GM12875 (cell line): ENCODE measurements around the gene PDGFD.

Experiments used
- H3K4me3 ChIP-seq: one replicate; pipeline ENCODE4 v1.5.1; 2011; ENCODE audit warnings: low read depth, low read length, control low read depth
- TF ChIP-seq, protein P1 (sequence below): IDR thresholded peaks from 2 replicates; pipeline ENCODE4 v1.5.1; 2011; ENCODE audit warnings: low read depth, mild to moderate bottlenecking, control low read depth, inconsistent platforms, low read length, moderate library complexity, borderline replicate concordance; ENCODE audit not compliant: insufficient read depth

The PDGFD gene

DNA sequence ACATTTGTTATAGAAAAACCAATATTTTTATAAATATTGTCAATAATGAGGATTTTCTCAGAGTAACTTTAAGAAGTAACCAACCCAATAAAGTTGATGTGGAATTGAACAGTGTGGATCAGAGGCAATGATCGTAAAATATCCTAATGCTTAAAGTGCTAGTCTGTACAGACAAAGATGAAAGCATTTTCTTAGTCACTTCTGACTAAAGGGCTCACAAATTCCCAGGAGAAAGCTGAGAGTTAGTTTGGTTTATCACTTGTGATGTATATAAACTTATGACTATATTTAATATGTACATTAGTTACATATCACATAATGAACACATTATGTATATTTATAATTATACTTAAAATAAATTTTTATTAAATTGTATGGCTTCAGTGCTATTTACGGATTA lies 152.9 kb downstream of the PDGFD start:
- TF ChIP-seq, protein P1, sequence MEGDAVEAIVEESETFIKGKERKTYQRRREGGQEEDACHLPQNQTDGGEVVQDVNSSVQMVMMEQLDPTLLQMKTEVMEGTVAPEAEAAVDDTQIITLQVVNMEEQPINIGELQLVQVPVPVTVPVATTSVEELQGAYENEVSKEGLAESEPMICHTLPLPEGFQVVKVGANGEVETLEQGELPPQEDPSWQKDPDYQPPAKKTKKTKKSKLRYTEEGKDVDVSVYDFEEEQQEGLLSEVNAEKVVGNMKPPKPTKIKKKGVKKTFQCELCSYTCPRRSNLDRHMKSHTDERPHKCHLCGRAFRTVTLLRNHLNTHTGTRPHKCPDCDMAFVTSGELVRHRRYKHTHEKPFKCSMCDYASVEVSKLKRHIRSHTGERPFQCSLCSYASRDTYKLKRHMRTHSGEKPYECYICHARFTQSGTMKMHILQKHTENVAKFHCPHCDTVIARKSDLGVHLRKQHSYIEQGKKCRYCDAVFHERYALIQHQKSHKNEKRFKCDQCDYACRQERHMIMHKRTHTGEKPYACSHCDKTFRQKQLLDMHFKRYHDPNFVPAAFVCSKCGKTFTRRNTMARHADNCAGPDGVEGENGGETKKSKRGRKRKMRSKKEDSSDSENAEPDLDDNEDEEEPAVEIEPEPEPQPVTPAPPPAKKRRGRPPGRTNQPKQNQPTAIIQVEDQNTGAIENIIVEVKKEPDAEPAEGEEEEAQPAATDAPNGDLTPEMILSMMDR = no peak

DNA sequence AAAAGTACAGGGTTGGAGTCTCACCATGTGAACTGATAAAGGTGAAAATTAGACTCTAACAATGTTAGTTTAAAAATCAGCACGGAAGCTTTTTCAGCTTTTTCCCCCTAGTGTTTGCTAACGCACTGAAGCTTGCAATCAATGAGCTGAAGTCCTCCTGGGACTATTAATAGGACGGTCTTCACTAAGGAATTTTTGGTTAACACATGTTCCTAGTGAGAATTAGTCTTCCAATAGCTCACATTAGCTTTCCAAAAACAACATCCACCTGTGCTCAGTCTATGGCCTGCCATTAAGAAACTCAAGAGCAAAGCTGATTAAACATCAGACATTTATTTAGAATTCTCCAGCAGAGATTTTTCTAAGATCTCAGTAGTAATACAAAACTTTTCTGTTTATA lies 154.2 kb downstream of the PDGFD start:
- no peak overlapping the region for H3K4me3 ChIP-seq
- TF ChIP-seq, protein P1 = no peak

More for the DNA sequence above, 152.9 kb downstream of the PDGFD start:
- H3K4me3 ChIP-seq = no peak overlapping the region

DNA sequence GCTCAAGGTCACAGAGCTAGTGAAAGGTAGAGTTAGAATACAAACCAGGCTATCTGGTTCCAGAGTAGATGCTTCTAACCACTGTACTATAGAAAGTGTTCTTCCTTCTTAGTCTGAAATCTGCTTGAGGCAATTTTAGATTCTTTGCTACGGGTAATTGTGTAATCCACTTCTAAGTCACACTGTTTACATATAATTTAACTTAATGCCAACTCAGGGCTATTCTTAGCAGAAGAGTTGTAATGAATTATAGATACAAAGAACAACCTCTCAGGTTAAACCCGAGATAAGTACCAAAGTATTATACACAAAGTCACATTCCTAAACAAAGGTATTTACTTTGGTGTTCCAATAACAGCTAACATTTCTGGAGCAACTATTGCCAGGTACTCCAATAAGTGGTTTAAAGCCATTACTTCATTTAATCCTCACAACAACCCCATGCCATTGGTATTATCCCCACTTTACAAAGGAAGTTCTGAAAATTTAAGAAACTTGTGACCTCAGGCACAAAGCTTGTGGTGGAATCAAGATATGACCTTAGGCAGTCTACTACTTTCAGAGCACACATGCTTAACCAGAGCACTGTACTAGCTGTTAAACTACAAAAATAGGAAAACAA lies 158.6 kb downstream of the PDGFD start:
- TF ChIP-seq, protein P1 = no peak
- H3K4me3 ChIP-seq = no peak overlapping the region

DNA sequence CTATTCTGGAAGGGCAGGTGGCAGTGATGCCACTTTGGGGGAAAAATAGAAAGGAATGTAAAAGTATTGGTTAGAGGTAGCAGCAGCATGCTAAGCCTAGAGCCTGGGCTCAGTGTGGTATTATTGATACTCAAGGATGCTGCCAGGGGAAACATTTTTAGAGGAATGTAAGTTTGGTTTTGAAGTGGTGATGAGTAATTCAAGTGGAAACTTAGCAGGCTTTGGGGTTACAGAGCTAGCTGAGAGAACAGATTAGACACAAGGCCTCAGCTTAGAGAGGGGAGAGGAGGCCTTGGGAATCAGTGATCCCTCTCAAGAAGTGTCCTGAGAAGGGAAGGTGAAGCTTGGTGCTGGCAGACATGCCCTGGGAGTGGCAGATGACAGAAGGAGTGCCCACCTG lies 160.5 kb downstream of the PDGFD start:
- no peak overlapping the region for H3K4me3 ChIP-seq
- TF ChIP-seq, protein P1 = no peak

DNA sequence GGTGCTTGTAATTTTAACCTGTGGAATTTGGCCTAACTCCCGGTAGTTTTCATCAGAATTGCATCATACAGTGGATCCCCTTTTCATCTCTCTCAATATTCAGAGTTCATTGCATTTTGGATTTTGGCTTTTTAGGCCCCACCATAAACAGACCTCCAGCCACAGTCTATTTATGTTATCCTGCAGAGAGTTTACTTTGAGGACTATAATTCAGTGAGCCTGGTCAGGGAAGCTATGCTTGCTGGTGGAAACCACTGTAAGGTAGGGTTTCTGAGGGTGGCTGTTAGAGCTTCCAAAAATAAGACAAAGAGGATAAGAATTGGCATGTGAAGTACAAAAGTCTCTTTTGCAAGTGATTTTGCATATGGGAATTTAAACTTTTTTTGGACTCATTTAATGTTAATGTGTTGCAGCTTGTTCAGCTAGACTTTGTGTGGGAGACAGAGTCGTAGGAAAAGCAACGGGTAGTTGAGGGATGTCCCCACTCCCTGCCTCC lies 162.3 kb downstream of the PDGFD start:
- no peak overlapping the region for H3K4me3 ChIP-seq
- TF ChIP-seq, protein P1 = no peak

DNA sequence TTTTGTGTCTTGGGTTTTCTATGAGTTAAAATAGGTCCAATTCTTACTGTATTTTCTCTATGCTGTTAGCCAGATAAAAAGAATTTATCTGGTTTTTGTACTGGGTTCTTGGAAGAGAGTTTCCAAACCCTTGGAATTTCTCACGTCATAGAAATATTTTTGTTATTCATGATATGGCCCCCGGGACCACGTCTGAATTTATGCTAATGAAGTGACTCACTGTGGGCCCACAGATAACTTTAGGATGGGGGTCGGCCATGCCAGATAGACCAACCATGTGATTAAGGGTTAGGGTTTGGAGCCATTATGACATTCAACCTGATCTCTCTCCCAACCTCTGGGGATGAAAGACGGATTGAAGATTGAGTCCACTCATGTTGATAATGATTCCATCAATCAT lies 163.1 kb downstream of the PDGFD start:
- no peak overlapping the region for H3K4me3 ChIP-seq
- TF ChIP-seq, protein P1 = no peak

DNA sequence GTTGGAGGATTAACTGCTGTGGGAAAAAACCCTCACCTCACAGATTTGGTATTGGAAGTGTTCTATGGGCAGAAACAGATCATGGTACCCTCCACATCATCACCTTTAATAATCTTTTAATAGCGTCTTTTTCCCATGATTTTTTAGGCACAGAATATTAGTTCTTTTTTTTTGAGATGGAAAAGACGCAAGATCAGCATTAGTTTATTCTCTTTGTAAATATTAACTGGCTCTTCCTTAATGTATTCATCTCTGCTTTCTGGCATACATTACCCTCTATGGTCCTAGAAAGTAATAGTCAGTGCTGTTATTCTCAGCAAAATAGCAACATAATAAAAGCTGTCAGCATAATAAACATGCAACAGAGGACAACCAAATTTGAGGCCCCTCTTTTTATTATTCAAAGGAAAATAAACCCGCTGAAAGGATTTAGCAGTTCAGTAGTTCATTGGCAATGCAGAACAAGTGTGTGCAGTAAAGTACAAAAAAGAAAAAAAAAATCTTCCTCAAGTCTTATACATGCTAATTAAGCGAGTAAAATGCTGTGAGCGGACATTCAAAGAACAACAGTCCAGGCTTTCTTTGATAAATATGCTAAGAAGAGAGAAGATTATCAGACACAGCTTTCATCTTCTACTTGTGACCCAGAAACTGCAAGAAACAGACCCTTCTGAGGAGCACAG lies 165.0 kb downstream of the PDGFD start:
- H3K4me3 ChIP-seq = no peak overlapping the region
- TF ChIP-seq, protein P1 = no peak
